Measurements from ENCODE around the gene PTPRD.

The PTPRD gene

DNA sequence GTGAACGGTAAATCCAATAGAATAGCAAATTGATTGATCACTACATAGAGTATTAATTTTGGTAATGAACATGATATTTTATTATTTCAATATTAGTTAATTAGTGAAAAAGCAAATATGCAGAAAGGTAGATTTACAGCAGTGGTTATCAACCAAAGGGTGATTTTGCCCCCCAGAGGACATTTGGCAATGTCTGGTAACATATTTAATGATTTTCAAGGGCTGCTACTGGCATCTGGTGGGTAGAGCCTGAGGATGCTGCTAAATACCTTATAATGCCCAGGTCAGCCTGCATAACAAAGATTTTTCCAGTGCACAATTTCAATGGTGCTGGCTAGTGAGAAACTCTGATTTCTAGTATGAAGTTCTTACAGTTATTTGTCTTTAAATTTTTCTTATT lies 1313.7 kb downstream of the PTPRD start:
- Mint-ChIP-seq H3K36me3 (no peaks in the 10 kb centered on the region), H3K27me3 (no peaks in the 10 kb centered on the region), H3K9me3 (ENCODE audit: low read depth) (peaks cover 3% of the 10 kb centered on the region), H3K4me3 (no peak overlapping the region), H3K4me1 (ENCODE audit: low read depth) (no peaks in the 10 kb centered on the region), H3K27ac (no peak overlapping the region)

GRCh38 chr9:9286001-9286400 lies 1326.8 kb downstream of the PTPRD start:
- no peaks in the 10 kb centered on the region for H3K4me1 Mint-ChIP-seq (ENCODE audit: low read depth)
- H3K27me3 Mint-ChIP-seq, result no peaks in the 10 kb centered on the region
- no peak overlapping the region for H3K4me3 Mint-ChIP-seq
- H3K9me3 Mint-ChIP-seq (ENCODE audit: low read depth), result peaks cover 5% of the 10 kb centered on the region
- H3K36me3 Mint-ChIP-seq, result no peaks in the 10 kb centered on the region
- H3K27ac Mint-ChIP-seq, result no peak overlapping the region

- Mint-ChIP-seq H3K9me3 (ENCODE audit: low read depth) (no peaks in the 10 kb centered on the region), H3K4me1 (ENCODE audit: low read depth) (no peaks in the 10 kb centered on the region), H3K27me3 (no peaks in the 10 kb centered on the region), H3K27ac (no peak overlapping the region), H3K4me3 (no peak overlapping the region), H3K36me3 (no peaks in the 10 kb centered on the region)
Observed at GRCh38 chr9:9284201-9284600, 1328.6 kb downstream of the PTPRD start.

- no peaks in the 10 kb centered on the region for H3K27me3 Mint-ChIP-seq
- H3K36me3 Mint-ChIP-seq, result no peaks in the 10 kb centered on the region
- no peaks in the 10 kb centered on the region for H3K4me1 Mint-ChIP-seq (ENCODE audit: low read depth)
- H3K27ac Mint-ChIP-seq, result no peak overlapping the region
- no peak overlapping the region for H3K4me3 Mint-ChIP-seq
- no peaks in the 10 kb centered on the region for H3K9me3 Mint-ChIP-seq (ENCODE audit: low read depth)
Observed at GRCh38 chr9:9283159-9283986, 1329.4 kb downstream of the PTPRD start.

DNA sequence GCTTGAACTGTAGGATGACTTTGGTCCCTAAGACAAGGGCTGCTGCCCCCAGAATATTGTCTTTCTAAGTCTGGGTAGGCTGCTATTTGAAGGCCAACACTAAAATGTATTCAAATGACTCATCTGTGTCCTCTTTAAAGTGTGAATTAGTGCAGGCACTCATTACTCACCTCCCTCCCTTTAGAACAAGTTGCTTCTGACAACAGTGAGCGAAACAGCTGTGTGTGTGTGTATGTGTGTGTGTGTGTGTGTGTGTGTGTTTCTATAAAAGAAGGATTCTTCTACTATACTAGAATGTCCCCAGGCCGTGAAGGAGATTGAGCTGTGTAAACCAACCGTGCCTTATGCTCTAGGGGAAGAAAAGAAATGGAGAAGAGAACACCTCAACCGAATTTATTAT lies 1337.2 kb downstream of the PTPRD start:
- Mint-ChIP-seq H3K4me1 (ENCODE audit: low read depth) (no peaks in the 10 kb centered on the region), H3K27ac (no peak overlapping the region), H3K9me3 (ENCODE audit: low read depth) (peaks cover 4% of the 10 kb centered on the region), H3K4me3 (no peak overlapping the region), H3K36me3 (no peaks in the 10 kb centered on the region), H3K27me3 (no peaks in the 10 kb centered on the region)

DNA sequence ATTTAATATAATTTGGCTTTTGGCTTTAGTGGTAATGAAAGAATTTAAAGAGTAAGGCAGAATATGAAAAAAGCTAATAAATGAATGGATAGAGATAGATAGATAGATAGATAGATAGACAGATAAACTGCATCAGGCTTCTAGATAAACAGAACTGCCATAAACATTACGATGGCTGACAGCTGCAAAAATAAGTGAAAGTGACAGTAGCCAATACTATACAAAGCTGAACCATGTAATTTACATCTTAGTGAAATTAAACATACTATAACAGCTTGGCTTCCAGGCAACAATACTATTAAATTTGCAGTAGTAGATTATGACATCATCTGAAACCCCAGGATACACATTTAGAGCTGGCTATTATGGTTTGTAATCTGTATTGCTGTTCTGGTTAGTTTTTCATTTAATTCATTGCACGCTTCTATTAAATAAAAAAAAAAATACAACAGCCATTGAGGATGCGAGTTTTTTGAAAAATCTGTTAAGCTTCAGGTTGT lies 1354.8 kb downstream of the PTPRD start:
- Mint-ChIP-seq H3K4me1 (ENCODE audit: low read depth) (no peaks in the 10 kb centered on the region), H3K27ac (no peak overlapping the region), H3K4me3 (no peak overlapping the region), H3K27me3 (no peaks in the 10 kb centered on the region), H3K9me3 (ENCODE audit: low read depth) (no peaks in the 10 kb centered on the region), H3K36me3 (no peaks in the 10 kb centered on the region)

DNA sequence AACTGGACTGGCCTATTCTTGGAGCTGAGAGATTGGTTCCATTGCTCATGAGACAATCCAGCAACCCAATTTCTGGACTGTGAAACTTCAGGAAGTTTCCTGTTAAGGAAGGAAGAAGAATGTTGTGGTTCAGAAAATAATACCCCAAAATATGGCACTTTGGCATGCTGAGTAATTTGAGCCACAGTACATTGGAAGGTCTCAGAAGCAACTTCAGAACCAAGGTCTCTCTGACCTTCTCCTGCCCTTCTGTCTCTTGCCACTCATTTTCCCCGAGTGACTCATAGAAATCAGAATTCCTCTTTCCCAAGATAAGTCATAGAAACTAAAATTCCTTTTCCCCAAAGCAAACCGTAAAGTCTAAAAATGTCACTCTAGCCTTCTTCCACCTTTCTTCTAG lies 1366.1 kb downstream of the PTPRD start:
- Mint-ChIP-seq H3K27me3 (no peaks in the 10 kb centered on the region), H3K36me3 (no peaks in the 10 kb centered on the region), H3K27ac (no peak overlapping the region), H3K4me3 (no peak overlapping the region), H3K9me3 (ENCODE audit: low read depth) (peaks cover 6% of the 10 kb centered on the region), H3K4me1 (ENCODE audit: low read depth) (no peaks in the 10 kb centered on the region)

- Mint-ChIP-seq H3K4me1 (ENCODE audit: low read depth) (no peaks in the 10 kb centered on the region), H3K36me3 (no peaks in the 10 kb centered on the region), H3K4me3 (no peak overlapping the region), H3K27ac (no peak overlapping the region), H3K27me3 (no peaks in the 10 kb centered on the region), H3K9me3 (ENCODE audit: low read depth) (peaks cover 11% of the 10 kb centered on the region)
Observed at GRCh38 chr9:9231946-9232345, 1380.9 kb downstream of the PTPRD start.

DNA sequence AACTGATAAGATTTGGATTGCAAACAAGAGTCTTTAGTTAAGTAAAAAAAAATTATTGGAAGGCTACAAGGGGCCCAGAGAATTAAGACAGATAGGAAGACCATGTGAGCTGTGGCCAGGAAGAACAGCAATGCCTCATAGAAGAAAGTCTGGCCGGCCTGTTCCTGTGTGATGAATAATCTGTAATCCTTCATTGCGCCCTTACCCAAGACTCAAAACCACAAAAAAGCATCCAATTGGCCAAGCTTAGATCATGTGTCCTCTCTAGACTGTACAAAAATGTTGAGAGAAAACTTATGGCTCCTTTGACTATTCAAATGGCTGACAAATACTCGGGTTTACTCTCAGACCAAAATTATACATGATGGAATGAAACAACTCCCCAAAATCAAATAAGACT lies 1383.5 kb downstream of the PTPRD start:
- H3K4me1 Mint-ChIP-seq (ENCODE audit: low read depth), result no peaks in the 10 kb centered on the region
- no peaks in the 10 kb centered on the region for H3K36me3 Mint-ChIP-seq
- H3K4me3 Mint-ChIP-seq, result no peak overlapping the region
- no peak overlapping the region for H3K27ac Mint-ChIP-seq
- H3K27me3 Mint-ChIP-seq, result no peaks in the 10 kb centered on the region
- H3K9me3 Mint-ChIP-seq (ENCODE audit: low read depth), result peaks cover 8% of the 10 kb centered on the region

DNA sequence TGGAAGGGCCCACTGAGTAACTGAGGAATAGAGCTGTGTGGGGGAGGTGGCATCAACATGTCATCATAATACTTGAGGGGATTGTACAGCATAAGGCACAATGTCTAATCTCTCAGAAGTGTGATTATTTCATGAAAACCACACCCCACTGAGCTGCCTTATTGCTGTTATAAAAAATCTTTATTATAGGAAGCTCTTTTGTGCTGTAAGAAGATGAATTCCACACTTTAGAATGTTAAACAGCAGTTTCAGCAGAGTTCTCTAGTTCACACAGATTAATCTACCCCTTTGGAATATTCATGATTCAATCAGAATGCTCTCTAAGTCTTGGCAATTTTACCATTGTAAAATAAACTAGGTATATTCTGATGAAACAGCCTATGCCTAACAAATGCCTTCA lies 1389.6 kb downstream of the PTPRD start:
- Mint-ChIP-seq H3K9me3 (ENCODE audit: low read depth) (no peaks in the 10 kb centered on the region), H3K27ac (no peak overlapping the region)

GRCh38 chr9:9222730-9223129 lies 1390.1 kb downstream of the PTPRD start:
- Mint-ChIP-seq H3K27ac (no peak overlapping the region), H3K4me1 (ENCODE audit: low read depth) (no peaks in the 10 kb centered on the region), H3K4me3 (no peak overlapping the region), H3K36me3 (no peaks in the 10 kb centered on the region), H3K27me3 (no peaks in the 10 kb centered on the region), H3K9me3 (ENCODE audit: low read depth) (no peaks in the 10 kb centered on the region)

More for the DNA sequence above, 1389.6 kb downstream of the PTPRD start:
- Mint-ChIP-seq H3K27me3 (no peaks in the 10 kb centered on the region), H3K4me3 (no peak overlapping the region), H3K4me1 (ENCODE audit: low read depth) (no peaks in the 10 kb centered on the region), H3K36me3 (no peaks in the 10 kb centered on the region)

GRCh38 chr9:9216934-9217333 lies 1395.9 kb downstream of the PTPRD start:
- no peaks in the 10 kb centered on the region for H3K4me1 Mint-ChIP-seq (ENCODE audit: low read depth)
- H3K4me3 Mint-ChIP-seq, result no peak overlapping the region
- no peaks in the 10 kb centered on the region for H3K9me3 Mint-ChIP-seq (ENCODE audit: low read depth)
- no peaks in the 10 kb centered on the region for H3K36me3 Mint-ChIP-seq
- H3K27me3 Mint-ChIP-seq, result no peaks in the 10 kb centered on the region
- no peak overlapping the region for H3K27ac Mint-ChIP-seq

DNA sequence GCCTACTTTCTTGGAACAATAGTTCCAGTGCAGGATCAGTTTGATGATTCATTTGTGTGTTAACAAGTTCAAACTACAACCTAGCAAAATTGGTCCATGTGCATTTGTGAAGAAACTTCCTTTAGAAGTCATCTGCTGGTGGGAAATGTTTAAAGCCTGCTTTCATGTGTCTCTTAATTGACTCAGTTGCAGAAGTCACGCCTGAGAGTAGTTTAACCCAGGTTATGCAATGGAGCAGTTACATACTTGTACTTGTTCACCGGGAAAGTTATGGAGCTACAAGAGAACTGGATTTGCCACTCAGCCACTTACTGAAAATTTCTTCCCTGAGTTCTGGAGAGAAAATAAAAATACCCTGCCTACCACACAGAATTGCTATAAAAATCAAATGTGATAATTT lies 1397.8 kb downstream of the PTPRD start:
- Mint-ChIP-seq H3K36me3 (no peaks in the 10 kb centered on the region), H3K4me3 (no peak overlapping the region), H3K27me3 (no peaks in the 10 kb centered on the region), H3K9me3 (ENCODE audit: low read depth) (no peaks in the 10 kb centered on the region), H3K4me1 (ENCODE audit: low read depth) (no peaks in the 10 kb centered on the region), H3K27ac (no peak overlapping the region)

DNA sequence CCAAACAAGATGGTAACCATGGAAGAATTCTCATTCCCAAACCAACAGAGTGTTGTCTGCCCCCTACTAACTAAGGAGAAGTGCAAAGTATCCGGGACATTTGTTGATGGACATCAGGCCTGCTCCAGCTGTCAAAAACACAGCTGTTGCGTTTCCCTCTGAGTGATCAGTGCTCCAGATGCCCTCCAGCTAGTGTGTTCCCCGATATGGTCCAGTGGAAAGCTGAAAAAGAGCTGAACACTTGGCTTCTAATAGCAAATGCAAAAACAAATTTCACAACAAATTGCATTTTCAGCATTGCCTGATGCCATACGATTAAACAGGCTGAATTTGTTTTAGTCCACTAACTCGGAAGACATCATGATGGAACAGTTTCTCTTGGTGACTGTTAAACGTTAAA lies 1398.7 kb downstream of the PTPRD start:
- Mint-ChIP-seq H3K36me3 (no peaks in the 10 kb centered on the region), H3K9me3 (ENCODE audit: low read depth) (no peaks in the 10 kb centered on the region)

GRCh38 chr9:9212963-9213362 lies 1399.8 kb downstream of the PTPRD start:
- no peaks in the 10 kb centered on the region for H3K9me3 Mint-ChIP-seq (ENCODE audit: low read depth)
- H3K27ac Mint-ChIP-seq, result no peak overlapping the region
- H3K36me3 Mint-ChIP-seq, result no peaks in the 10 kb centered on the region
- no peaks in the 10 kb centered on the region for H3K27me3 Mint-ChIP-seq
- H3K4me1 Mint-ChIP-seq (ENCODE audit: low read depth), result no peaks in the 10 kb centered on the region
- H3K4me3 Mint-ChIP-seq, result no peak overlapping the region

More for the DNA sequence above, 1398.7 kb downstream of the PTPRD start:
- Mint-ChIP-seq H3K4me1 (ENCODE audit: low read depth) (no peaks in the 10 kb centered on the region), H3K27me3 (no peaks in the 10 kb centered on the region), H3K4me3 (no peak overlapping the region), H3K27ac (no peak overlapping the region)

GRCh38 chr9:9202276-9202675 lies 1410.5 kb downstream of the PTPRD start:
- H3K4me1 Mint-ChIP-seq (ENCODE audit: low read depth), result no peaks in the 10 kb centered on the region
- H3K4me3 Mint-ChIP-seq, result no peak overlapping the region
- H3K9me3 Mint-ChIP-seq (ENCODE audit: low read depth), result peaks cover 12% of the 10 kb centered on the region
- no peaks in the 10 kb centered on the region for H3K36me3 Mint-ChIP-seq
- no peak overlapping the region for H3K27ac Mint-ChIP-seq
- peaks cover 2% of the 10 kb centered on the region for H3K27me3 Mint-ChIP-seq

Measured in activated naive CD8-positive, alpha-beta T cell (primary cell).